A673 (cell line): ENCODE results near the gene RAB36. TPM values are rescaled to one million over a fixed set of nuclear protein-coding genes. Genes with fewer than 3 reads are reported as not detected.

Experiments
- BruUV-seq: library from RNA; stranded (reverse); fragments of 400-500 nt; replicated peaks from 2 replicates; lab custom pipeline; 2021; lab: Mats Ljungman, UMichigan
- CTCF ChIA-PET: fragments of 300-600 bp; sonication (Branson Sonifier 250); formaldehyde crosslinking; loops from one replicate; lab custom pipeline; 2022; ENCODE audit warnings: antibody characterized with exemption; lab: Charles Lee
- POLR2A ChIA-PET: fragments of 300-600 bp; sonication (Branson Sonifier 250); formaldehyde crosslinking; loops from one replicate; lab custom pipeline; 2022; ENCODE audit warnings: antibody characterized with exemption; ENCODE audit not compliant: low non-redundant PET; lab: Charles Lee
- DNase-seq: peaks from one replicate; pipeline ENCODE4 v3.0.0-alpha.2; 2015; ENCODE audit warnings: low spot score
- H3K27ac ChIP-seq: fragments of 200-600 bp; sonication (generic); 2 replicates; pipeline ENCODE4 v1.5.1; 2016; ENCODE audit warnings: mixed run types, low read depth, mild to moderate bottlenecking, mixed read lengths, antibody characterized with exemption, low read length; ENCODE audit not compliant: poor library complexity, severe bottlenecking
- H3K27me3 ChIP-seq: fragments of 200-600 bp; sonication (generic); replicated peaks from 2 replicates; pipeline ENCODE4 v1.6.1; 2017; ENCODE audit warnings: mixed run types, low read depth, mild to moderate bottlenecking, mixed read lengths, antibody characterized with exemption, low read length; ENCODE audit not compliant: insufficient read depth, poor library complexity
- H3K36me3 ChIP-seq: fragments of 200-600 bp; sonication (generic); 2 replicates; pipeline ENCODE4 v1.6.1; 2016; ENCODE audit warnings: mixed run types, mild to moderate bottlenecking, mixed read lengths, antibody characterized with exemption, low read length; ENCODE audit not compliant: insufficient read depth, poor library complexity, severe bottlenecking
- H3K4me1 ChIP-seq: fragments of 200-600 bp; sonication (generic); 2 replicates; pipeline ENCODE4 v1.6.1; 2017; ENCODE audit warnings: mixed run types, mild to moderate bottlenecking, mixed read lengths, antibody characterized with exemption, low read length; ENCODE audit not compliant: insufficient read depth, poor library complexity, severe bottlenecking
- H3K4me3 ChIP-seq: fragments of 200-600 bp; sonication (generic); 2 replicates; pipeline ENCODE4 v1.5.1; 2016; ENCODE audit warnings: low read depth, mixed run types, mild to moderate bottlenecking, mixed read lengths, low read length; ENCODE audit not compliant: poor library complexity, severe bottlenecking
- H3K9me3 ChIP-seq: fragments of 200-600 bp; sonication (generic); 2 replicates; pipeline ENCODE4 v1.6.1; 2016; ENCODE audit warnings: mixed run types, low read depth, mild to moderate bottlenecking, mixed read lengths, antibody characterized with exemption, low read length; ENCODE audit not compliant: poor library complexity, severe bottlenecking
- EZH2 ChIP-seq: fragments of 200-600 bp; sonication (generic); IDR thresholded peaks from 2 replicates; pipeline ENCODE4 v1.6.1; 2017; ENCODE audit warnings: borderline replicate concordance, low read depth, mild to moderate bottlenecking, mixed read lengths, antibody characterized with exemption, low read length; ENCODE audit not compliant: poor library complexity, severe bottlenecking
- intact Hi-C: fragments of 100-400 bp; cut with micrococcal nuclease; formaldehyde crosslinking; loops from one replicate; pipeline ENCODE4 v1.10.0; 2022; ENCODE audit not compliant: unreplicated experiment
- total RNA-seq: library from RNA; stranded (reverse); gene quantifications from 2 replicates; pipeline ENCODE4 v1.2.3, GENCODE V29; 2021
- TF ChIP-seq, protein P1 (sequence below): fragments of 300-800, 200-600 bp; sonication (generic); conservative IDR thresholded peaks from 2 replicates; pipeline ENCODE4 v1.5.1; 2017; ENCODE audit warnings: low read depth, mild to moderate bottlenecking, antibody characterized with exemption, low read length, moderate library complexity, mixed read lengths

RAB36 gene
- total RNA-seq, 1 experiment from 2014 or later = 4.1 TPM

DNA sequence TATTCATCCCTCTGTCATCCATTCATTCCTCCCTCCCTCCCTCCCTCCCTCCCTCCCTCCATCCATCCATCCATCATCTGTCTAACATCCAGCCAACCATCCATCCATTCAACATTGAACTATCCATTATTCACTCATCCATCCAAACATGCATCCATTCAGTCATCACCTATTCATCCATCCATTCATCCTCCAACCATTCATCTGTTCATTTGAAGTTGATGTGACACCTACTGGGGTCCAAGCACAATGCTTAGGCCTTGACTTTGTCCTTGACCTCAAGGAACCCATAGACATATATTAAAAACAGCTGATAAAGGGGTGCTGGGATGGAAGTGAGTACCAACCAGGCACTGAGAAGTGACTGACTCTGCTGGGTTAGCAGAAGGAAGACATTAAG lies 61.6 kb downstream of the RAB36 start:
- intact Hi-C loops = no loop called here
- TF ChIP-seq EZH2 = no peak
- TF ChIP-seq, protein P1, sequence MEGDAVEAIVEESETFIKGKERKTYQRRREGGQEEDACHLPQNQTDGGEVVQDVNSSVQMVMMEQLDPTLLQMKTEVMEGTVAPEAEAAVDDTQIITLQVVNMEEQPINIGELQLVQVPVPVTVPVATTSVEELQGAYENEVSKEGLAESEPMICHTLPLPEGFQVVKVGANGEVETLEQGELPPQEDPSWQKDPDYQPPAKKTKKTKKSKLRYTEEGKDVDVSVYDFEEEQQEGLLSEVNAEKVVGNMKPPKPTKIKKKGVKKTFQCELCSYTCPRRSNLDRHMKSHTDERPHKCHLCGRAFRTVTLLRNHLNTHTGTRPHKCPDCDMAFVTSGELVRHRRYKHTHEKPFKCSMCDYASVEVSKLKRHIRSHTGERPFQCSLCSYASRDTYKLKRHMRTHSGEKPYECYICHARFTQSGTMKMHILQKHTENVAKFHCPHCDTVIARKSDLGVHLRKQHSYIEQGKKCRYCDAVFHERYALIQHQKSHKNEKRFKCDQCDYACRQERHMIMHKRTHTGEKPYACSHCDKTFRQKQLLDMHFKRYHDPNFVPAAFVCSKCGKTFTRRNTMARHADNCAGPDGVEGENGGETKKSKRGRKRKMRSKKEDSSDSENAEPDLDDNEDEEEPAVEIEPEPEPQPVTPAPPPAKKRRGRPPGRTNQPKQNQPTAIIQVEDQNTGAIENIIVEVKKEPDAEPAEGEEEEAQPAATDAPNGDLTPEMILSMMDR = no peak
- Histone ChIP-seq H3K36me3 (no peaks in the 10 kb centered on the region), H3K27ac (no peak overlapping the region), H3K27me3 (no peaks in the 10 kb centered on the region), H3K4me1 (no peaks in the 10 kb centered on the region), H3K4me3 (no peak overlapping the region), H3K9me3 (no peaks in the 10 kb centered on the region)
- no TSS peak for BruUV-seq
- ChIA-PET CTCF (no interaction called here), POLR2A (no interaction called here)
- no peak for DNase-seq

DNA sequence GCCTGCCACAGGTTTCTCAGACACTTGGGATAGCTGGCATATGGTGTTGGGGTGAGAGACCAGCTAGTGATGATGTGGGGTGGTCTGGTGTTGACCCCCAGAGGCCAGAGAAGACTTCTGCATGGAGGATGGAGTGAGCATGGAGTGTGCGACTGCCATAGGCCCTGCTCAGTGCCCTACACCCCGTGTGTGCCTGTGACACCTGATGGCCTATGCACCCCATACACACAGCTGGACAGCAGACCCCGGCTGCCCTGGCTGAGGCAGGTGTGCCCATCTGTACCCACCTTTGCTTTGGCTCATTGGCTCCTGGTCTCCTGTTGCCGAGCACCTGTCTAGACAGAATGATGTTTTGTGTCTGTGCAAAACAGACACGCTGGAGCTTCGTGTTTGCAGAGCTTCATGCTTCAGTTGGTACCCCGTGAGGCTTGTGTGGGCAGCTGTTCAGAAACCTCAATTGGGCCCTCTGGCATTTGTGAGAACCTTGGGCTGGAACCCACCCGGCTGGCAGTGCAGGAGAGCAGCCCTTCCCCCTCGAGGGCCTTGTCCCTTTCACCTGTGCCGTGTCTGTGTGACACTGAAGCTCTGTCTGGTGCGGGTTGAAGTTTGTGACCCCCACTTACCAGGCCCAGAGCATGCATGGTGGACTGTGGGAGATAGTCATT lies 62.6 kb downstream of the RAB36 start:
- ChIA-PET POLR2A (no interaction called here), CTCF (no interaction called here)
- Histone ChIP-seq H3K9me3 (no peaks in the 10 kb centered on the region), H3K4me3 (no peak overlapping the region), H3K27me3 (no peaks in the 10 kb centered on the region), H3K27ac (no peak overlapping the region), H3K4me1 (no peaks in the 10 kb centered on the region), H3K36me3 (no peaks in the 10 kb centered on the region)
- intact Hi-C loops = no loop called here
- BruUV-seq = no TSS peak
- TF ChIP-seq, protein P1 = no peak
- TF ChIP-seq EZH2 = no peak
- DNase-seq = no peak

DNA sequence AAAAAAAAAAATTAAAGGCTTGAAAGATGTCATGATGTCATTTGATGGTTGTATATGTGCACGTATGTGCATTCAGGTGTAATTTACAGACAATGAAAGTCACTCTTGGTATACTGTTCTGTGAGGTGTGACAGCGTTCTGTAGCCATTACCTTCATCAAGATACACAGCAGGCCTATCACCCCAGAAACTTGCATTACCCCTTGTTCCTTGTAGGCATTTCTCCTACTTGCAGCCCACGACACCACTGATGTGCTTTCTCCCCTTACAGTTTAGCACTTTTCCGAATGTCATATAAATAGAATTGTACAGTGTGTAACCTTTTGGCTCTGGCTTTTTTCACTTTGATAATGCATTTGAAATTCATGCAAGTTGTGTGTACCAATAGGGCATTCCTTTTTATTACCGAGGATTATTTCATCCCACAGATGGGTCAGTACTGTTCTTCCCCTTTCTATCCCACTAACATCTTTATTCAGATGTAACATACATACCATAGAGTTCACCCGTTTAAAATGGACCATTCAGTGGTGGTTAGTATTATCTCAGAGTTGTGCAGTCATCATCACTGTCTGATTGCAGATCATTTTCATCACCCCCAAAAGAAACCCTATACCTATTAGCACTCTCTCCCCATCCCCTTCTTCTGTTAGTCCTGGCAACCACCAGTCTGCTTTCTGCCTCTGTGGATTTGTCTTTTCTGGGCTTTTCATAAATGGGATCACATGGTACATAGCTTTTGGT lies 65.3 kb downstream of the RAB36 start:
- H3K27ac ChIP-seq = no peak overlapping the region
- H3K4me3 ChIP-seq = no peak overlapping the region
- no TSS peak for BruUV-seq
- H3K36me3 ChIP-seq = no peaks in the 10 kb centered on the region
- intact Hi-C loops = no loop called here
- CTCF ChIA-PET = no interaction called here
- H3K4me1 ChIP-seq = peaks cover 3% of the 10 kb centered on the region
- DNase-seq = no peak
- H3K27me3 ChIP-seq = no peaks in the 10 kb centered on the region
- no peaks in the 10 kb centered on the region for H3K9me3 ChIP-seq
- TF ChIP-seq, protein P1 = no peak
- no peak for TF ChIP-seq EZH2
- POLR2A ChIA-PET = no interaction called here
